AG10803 (cell line): Measurements from ENCODE around the gene SPINK14.

Source experiments
- DNase-seq: peaks from one replicate; pipeline ENCODE4 v3.0.0; 2010; ENCODE audit warnings: low read depth
- H3K4me3 ChIP-seq: 2 replicates; pipeline ENCODE4 v1.5.1; 2011; ENCODE audit warnings: mild to moderate bottlenecking, low read length, control low read depth
- TF ChIP-seq, protein P1 (sequence below): conservative IDR thresholded peaks from 2 replicates; pipeline ENCODE4 v1.5.1; 2011; ENCODE audit warnings: mild to moderate bottlenecking, low read length, control low read depth, inconsistent platforms

The SPINK14 gene

DNA sequence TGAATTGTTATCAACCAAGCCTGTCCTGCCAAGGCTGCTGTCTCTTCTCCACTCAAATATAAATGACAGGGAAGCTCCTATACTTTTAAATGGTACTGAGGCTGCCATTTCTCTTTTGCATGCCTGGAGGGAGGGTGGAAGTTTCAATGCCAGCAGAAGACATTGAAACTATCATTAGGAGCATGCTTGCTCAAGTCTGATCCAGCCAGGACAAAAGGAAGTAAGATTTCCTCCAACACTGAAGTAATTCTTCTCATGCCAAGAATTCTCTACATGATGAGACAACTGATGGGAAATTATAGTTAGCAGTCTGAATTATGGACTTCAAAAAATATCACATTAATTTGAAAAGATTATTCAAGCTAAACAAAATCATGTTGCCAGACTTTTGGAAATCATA is 39.9 kb downstream of the SPINK14 start:
- TF ChIP-seq, protein P1, sequence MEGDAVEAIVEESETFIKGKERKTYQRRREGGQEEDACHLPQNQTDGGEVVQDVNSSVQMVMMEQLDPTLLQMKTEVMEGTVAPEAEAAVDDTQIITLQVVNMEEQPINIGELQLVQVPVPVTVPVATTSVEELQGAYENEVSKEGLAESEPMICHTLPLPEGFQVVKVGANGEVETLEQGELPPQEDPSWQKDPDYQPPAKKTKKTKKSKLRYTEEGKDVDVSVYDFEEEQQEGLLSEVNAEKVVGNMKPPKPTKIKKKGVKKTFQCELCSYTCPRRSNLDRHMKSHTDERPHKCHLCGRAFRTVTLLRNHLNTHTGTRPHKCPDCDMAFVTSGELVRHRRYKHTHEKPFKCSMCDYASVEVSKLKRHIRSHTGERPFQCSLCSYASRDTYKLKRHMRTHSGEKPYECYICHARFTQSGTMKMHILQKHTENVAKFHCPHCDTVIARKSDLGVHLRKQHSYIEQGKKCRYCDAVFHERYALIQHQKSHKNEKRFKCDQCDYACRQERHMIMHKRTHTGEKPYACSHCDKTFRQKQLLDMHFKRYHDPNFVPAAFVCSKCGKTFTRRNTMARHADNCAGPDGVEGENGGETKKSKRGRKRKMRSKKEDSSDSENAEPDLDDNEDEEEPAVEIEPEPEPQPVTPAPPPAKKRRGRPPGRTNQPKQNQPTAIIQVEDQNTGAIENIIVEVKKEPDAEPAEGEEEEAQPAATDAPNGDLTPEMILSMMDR, result no peak
- no peak overlapping the region for H3K4me3 ChIP-seq
- no peak for DNase-seq

DNA sequence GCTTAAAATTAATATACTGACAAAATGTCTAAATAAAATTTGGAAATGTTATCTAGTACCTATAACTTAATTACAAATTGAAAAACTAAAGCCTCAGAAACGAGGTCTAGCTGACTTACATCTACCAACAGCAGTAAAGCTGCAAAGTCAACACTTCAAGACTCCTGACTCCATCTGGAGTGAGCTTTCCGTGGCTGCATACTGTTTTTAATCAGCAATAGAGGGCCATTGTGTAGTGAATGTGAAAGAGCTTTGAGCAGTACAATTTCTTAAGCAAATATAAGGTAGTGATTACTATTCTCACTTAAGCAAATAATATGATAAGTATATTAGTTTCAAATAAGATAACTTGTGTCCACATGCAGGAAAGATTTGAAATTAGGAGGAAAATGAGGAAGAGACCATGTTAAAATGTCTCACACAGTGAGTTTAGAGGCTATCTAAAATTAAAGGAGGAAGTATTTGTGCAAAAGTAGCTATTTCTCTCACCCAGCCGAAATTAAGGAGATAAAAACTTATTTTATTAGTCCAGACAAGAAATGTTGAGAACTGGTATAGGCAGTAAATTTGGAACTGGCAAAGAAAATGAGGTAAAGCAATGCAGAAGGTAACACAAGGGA is 40.9 kb downstream of the SPINK14 start:
- no peak overlapping the region for H3K4me3 ChIP-seq
- TF ChIP-seq, protein P1, result no peak
- no peak for DNase-seq

DNA sequence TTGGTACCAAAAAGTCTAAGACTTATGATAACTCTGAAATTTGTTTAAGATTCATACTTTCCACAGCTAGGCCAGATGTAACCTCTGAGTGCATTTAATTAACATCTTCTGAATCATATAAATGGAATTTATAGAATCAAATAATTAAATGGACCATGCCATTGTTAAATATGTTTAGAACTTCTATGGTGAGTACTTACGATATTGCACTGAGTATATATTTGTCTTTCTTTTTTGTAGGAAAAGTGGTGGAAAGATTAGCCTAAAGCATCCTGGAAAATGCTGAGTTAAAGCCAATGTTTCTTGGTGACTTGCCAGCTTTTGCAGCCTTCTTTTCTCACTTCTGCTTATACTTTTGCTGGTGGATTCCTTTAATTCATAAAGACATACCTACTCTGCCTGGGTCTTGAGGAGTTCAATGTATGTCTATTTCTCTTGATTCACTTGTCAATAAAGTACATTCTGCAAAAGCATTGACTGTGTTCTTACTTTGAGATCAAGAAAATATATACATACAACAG is 46.4 kb downstream of the SPINK14 start:
- DNase-seq, result no peak
- H3K4me3 ChIP-seq, result no peak overlapping the region
- TF ChIP-seq, protein P1, result no peak

DNA sequence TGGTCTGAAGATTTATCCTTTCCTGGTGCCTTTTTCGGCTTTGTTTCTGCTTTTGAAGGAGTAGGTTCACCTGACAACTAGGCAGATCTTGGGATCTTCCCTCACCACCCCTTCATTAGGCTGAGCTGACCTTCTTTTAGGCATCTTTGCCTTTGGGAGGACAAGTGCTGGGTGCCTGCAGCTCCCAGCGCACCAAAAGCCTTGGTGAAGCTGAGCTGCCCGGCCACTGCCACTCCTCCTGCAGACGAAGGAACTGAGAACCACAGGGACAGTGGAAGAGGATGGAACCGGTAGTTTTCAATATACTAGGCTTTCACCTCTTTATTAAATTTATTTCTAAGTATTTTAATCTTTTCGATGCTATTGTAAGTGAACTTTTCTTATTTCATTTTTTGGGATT is 53.2 kb downstream of the SPINK14 start:
- TF ChIP-seq, protein P1, result no peak
- H3K4me3 ChIP-seq, result no peak overlapping the region
- DNase-seq, result no peak

DNA sequence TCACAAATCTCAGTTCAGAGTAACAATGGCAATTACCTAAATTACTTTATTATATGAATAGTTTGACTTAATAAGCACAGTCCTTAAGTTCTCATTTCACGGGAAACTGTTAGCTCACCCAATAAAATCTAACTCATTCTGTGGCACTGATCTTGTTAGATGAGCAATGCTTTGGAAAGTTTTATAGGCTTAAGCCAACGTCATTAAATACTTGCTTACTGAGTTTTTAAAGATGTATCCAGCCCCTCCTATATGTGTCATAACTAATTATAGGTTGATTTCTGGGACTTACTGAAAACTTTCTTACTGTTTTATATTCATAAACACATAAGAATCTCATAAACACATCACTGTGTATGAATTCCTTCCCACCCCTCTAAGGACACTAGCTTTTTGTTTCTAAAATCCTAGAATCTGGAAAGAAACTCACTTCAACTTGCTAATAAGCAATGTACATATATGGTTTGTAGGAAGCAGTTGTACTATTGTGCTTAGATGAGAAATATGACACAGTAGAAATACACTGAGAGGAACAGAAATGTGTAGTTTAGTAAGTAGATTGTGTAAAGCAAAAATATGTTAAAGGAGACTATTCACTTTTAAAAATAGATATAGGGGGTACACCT is 55.9 kb downstream of the SPINK14 start:
- TF ChIP-seq, protein P1, result no peak
- no peak overlapping the region for H3K4me3 ChIP-seq
- DNase-seq, result no peak
